NCI-H1105 treated with DMSO at 0.1 percent for 48 hours (cell line): ENCODE results near the gene RAP1GAP.
A peak's percentile ranks its signal among the peaks of the same experiment; 100 is the strongest.

ENCODE experiments used
- DNase-seq: peaks from one replicate; lab custom pipeline; 2025; lab: John Stamatoyannopoulos, UW

RAP1GAP gene

DNA sequence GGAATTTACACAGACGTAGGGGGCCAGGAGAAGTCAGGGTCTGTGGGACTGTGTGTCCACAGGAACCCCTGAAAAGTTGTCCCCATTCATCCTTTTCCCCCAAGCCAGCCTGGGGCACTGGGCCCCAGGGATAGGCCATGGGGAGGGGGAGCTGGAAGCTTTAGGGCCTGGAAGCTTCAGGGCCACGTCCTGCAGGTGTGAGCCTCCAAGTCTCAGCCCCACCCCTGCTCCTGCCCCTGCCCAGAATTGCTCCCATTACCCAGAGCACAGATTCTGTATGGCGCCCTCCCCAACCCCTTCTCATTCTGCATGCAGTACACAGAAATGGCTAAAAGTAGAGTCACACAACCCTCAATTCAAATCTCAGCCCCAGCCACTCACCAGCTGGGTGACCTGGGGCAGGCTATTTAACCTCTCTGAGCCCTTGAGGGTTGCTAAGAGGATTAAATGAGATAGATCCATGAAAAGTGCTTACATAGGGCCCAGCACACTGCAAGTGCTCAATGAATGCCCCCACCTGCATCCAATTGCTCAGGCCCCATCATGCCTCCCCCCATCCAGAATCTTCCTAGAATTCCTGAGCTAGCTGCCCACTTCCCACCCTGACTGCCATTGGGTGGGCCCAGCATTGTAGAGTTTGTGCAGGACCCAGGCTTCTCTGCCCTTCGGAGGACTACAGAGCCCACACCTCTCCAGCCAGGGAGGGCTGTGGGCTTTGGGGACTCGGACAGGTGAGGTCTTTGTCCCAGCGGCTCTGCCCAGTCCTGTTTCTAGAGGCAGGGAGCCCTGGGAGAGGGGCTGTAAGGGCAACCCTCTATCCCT is 6.5 kb downstream of the RAP1GAP start:
- no peak for DNase-seq

- no peak for DNase-seq
These were observed 7.3 kb downstream of the RAP1GAP start for GRCh38 chr1:21661886-21662285.

DNA sequence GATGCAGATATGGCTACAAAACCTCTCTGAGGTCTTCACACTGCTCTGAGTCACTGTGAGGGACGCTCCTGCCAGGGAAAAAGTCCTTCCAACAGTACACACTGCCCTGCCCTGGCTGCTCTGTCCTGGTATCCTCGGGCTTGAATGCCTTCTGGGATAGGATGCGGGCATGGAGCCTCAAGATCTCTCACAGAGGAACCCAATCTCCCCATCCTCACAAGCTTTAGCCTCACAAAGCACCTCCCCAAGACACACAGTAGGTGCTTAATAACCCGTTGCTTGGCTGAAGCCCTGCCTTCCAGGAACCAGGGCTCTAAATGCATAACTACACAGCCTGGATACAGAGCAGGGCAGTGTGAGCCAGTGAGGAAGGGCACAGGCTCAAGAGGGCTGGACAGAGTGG is 9.2 kb downstream of the RAP1GAP start:
- no peak for DNase-seq

- DNase-seq, result peak; percentile 69
These were observed 9.8 kb downstream of the RAP1GAP start for GRCh38 chr1:21659099-21659923.

DNA sequence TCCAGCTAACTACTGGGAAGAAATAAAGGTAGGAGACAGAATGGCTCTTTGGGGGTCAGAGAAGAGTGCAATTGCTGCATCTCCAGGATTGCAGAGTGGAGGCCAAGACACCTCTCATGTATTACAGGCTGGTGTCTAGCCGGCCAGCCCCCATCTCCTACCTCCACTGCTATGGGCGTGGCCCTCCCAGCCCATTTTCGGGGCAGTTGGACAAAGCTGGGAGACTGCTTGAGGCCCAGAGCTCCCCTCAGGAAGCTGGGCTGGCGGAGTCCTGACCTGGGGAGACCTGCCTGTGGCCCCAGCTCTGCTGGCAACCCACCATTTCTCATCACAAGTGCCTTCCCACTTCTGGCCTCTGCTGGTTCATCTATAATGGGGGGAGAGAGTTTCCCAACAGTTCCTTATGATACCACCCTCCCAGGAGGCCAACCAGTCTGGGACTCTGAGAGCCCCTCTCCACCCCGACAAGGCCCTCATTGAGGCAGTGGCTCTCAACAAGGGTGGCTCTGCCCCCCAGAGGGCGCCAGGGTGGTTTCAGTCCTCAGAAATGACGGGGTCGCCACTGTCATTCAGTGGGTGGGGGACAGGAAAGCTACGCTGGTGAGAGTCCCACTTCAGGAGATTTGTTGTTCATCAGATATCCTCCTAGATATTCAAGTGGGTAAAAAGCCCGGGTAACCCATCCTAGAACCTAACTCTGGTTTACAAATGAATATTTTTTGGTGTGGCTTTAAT is 11.5 kb downstream of the RAP1GAP start:
- DNase-seq, result no peak

GRCh38 chr1:21655748-21656147 is 13.4 kb downstream of the RAP1GAP start:
- no peak for DNase-seq

DNA sequence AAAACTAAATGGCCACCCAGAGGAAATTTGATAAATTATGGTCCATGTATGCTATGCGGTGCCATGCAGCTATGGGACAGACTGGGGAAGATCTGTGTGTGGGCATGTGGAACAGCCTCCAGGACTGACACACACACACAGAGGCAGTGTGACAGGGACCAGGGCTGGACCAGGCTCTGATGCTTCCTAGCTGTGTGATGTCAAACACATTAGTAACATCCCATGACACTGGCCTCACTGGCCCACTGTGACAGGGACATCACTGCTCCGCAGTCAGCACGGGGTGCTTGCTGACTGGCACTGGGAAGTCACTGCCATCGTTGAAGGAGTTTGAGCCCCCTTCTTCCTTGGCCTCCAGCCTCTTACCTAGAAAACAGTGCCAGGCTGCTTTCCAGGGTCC is 13.9 kb downstream of the RAP1GAP start:
- DNase-seq, result no peak

DNA sequence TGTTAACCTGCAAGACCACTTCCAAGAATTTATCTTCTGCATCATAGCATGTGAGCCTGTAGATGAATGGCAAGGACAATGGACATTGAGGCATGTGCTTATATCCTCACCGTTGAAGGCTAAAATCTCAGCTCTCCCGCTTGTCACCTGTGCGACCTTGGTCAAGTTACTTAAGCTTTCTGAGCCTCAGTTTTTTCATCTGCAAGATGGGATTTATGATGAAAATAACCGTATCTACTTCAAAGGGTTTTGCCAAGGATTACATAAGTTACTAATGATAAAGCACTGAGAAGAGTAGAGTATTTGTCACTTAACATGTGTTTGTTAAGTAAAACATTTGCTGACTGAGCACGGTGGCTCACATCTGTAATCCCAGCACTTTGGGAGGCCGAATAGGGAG is 14.9 kb downstream of the RAP1GAP start:
- no peak for DNase-seq

DNA sequence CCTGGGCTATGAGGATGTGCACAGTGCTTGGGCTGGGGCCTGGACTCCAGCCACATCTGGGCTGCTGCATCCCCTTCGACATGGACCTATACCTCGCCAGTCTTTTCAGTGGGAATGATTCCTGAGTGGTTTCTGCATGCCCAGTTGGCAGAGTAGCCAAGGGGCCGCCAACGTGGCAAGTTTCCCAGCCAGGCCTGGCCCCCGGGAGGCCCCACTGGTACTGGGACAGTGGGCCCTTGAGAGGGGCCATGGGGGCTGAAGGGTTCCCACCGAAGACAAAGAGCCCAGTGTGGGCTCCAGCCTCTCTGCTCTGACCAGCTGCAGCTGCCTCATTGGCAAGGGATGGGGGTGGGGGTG is 15.4 kb downstream of the RAP1GAP start:
- no peak for DNase-seq

DNA sequence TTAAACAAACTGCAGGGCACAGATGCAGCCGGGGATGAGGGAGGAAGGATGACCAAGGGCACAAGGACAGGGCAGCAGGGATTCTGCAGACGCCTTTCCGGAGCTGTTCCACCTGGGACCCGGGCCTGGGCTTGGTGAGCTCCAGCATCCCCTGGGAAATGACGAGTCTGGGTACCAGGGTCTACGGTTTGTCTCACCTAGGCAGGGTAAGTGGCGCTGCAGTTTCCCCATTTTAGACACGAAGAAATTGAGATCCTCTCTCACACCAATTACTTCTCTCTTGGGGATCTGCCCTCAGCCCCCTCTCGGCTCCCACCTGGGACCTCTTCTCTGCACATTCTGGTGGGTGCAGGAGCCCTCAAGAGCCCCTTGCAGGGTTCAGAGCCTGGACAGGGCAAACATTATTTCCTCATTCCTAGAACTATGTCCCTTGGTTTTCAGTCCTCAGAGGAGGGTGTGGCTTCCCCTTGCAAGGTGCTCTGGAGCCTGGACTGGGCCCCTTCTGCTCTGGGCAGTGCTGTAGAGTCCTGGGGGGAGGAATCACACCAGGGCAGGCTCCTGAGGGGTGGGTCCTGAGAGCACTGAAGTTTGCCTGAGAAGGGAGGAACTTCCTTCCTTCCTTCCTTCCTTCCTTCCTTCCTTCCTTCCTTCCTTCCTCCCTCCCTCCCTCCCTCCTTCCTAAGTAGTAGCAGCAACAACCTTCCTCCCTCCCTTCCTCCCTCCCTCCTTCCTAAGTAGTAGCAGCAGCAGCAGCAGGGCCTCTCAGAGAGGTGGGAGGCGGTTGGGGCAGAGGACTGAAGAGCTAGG is 16.0 kb downstream of the RAP1GAP start:
- DNase-seq, result no peak

DNA sequence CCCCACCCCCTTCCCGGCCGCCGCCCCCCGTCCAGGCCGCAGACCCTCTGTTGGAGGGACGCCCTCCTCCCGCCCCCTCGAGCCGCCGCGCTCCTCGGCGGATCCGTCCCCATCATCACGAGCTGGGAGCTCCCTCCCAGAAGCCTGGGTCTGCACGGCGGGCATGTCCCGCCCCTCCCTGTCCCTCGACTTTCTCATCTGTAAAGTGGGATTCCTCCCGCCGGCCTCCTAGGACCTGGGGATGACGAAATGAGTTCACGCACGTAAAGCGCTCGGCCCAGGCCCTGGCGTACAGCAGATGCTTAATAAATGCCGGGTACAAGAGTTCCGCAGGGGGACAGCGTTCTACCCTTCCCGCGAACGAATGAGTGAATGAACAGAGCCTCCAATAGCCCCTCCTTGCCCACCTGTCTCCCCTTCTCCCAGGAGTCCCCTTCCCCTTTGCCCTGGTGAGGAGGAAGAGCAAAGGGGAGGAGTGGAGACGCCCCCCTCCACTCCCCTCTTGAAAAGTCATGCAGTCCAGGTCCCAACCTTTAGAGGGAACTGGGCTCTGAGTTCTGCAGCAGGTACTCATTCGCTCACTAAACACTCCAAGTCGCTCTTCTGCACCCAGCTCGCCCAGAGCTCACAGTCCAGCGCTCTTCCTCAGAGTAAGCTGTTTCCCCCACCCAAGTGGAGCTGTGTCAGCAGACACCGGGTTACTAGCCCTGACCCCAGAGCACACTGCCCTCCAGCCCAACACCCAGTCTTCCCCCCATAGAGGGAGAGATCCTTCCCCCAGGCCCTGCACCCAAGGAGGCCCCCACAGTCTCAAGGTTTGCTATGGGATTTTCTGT is 16.8 kb downstream of the RAP1GAP start:
- DNase-seq, result no peak

- DNase-seq, result peak; percentile 14
These were observed 17.7 kb downstream of the RAP1GAP start for GRCh38 chr1:21651214-21652042.

DNA sequence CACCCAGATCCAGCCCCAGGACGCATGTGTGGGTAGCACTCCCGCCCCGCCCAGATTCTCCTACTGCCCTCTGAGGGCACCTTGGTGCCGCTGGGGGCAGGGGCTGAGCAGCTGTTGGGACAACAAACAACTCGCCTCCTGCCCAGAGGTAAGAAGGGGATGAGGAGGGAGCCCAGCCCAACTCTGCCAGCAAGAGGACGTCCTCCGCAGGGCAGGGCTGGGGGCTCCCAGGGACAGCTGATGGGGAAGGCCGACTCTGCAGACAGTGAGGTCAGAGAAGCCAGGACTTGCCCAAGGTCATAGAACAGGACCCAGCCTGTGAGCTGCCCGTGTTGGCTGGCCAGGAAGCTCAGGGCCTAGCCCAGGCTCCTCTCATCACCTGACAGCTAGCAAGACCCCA is 18.8 kb downstream of the RAP1GAP start:
- DNase-seq, result no peak

- DNase-seq, result no peak
These were observed 19.8 kb downstream of the RAP1GAP start for GRCh38 chr1:21649315-21649714.

DNA sequence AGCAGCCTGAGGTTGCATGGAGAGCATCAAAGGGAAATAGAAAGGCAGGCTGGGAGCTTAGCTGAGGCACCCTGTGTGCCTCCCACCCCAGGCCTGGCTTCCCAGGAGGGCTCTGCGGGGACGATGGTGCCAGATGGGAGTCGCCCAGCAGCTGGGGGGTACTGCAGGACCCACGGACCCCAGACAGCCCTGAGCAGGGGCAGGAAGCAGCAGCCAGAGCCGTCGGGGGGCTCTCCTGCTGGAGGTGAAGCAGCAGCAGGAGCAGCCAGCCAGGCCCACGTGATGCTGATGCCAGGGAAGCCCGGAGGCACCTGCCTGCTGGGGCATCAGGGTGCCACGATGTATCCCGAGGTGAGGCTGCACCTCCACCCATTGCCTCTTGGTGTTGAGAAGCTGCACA is 20.4 kb downstream of the RAP1GAP start:
- no peak for DNase-seq

DNA sequence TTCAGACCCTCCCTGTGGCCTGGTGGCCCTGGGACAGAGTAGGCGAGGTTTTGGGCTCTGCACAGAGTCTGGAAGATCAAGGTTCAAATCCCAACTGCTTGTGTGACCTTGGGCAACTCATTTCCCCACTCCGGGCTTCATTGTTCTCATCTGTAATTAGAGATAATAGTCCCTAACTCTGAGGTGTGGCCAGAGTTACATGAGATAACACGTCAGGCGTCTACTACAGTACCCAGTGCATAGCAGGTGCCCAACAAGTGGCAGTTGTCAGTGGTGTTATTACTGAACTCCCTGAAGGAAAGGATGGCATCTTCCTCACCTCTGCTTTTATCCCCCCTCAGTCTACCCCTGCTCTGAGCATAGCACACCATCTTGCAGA is 20.8 kb downstream of the RAP1GAP start:
- DNase-seq, result no peak

GRCh38 chr1:21647431-21648351 is 21.5 kb downstream of the RAP1GAP start:
- no peak for DNase-seq

DNA sequence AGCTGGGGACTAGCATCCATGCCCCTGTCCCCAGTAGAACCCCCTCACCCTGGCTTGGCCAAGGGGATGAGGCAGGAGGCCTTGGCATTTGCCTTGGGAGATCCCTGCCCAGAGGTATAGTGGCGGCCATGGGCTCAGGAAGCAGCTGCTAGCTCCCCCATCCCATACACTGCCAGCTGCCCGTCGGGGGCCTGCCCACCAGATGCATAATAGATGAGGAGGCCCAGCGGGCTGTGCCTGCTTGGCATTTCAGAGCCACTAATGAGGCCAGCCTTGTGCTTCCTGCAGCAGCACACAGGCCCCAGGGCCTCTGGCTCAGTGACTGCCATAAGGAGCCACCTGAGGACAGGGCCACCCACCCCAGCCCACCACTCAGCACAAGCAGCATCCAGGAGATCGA is 23.6 kb downstream of the RAP1GAP start:
- DNase-seq, result no peak

DNA sequence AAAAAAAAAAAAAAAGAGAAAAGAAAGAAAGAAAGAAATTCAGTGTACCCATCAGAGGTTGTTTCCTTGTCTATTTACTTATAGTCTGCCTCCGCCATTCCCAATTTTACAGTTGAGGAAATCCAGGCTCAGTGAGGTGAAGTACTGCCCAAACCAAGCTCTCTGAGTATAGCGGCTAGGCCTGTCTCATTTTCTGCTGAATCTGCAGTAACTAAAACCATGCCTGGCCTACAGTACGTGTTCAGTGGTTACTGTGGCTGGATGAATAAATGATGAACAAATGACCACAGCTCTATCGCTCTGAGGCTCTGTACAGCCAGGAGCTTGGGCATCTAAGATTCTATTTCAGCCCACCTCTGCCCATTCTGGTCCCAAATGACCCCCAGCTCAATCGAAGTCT is 24.3 kb downstream of the RAP1GAP start:
- no peak for DNase-seq
